Glomerular visceral epithelial cell (primary cell): ENCODE results near the gene SON.
A peak's percentile ranks its signal among the peaks of the same experiment; 100 is the strongest.
"Not testable (repeated sequence)": the region's sequence is repeated elsewhere in the genome, so short reads cannot be mapped to it uniquely, and the experiment has no call there.

ENCODE experiments used
- DNase-seq: peaks from one replicate; pipeline ENCODE4 v3.0.0-alpha.2; 2016; ENCODE audit errors: extremely low spot score

SON gene

GRCh38 chr21:33569991-33570390 lies 27.2 kb downstream of the SON start:
- peak; percentile 53 for DNase-seq

- no peak for DNase-seq
Observed at GRCh38 chr21:33572350-33572749, 29.5 kb downstream of the SON start.

GRCh38 chr21:33576741-33577141 lies 33.9 kb downstream of the SON start:
- DNase-seq = not testable (repeated sequence)

DNA sequence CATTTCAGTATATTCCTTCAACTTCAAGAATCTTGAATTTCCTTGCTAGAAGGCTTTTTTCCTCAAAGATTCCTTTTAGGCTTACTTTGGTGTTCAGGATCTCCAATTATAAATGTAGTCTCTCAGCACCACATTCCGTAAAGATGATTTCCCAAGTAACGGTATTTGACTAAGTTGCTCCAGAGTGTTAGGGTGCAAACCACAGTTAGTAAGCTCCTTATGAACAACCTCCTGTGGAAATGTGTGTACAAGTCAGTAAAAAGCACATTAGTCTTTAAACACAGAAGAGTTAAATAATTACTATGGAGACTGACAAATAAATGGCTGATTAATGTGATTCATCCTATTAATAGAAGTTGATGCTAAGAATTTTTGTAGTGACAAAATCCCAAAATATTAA lies 35.4 kb downstream of the SON start:
- peak; percentile 12 for DNase-seq

GRCh38 chr21:33578959-33579542 lies 36.2 kb downstream of the SON start:
- no peak for DNase-seq

DNA sequence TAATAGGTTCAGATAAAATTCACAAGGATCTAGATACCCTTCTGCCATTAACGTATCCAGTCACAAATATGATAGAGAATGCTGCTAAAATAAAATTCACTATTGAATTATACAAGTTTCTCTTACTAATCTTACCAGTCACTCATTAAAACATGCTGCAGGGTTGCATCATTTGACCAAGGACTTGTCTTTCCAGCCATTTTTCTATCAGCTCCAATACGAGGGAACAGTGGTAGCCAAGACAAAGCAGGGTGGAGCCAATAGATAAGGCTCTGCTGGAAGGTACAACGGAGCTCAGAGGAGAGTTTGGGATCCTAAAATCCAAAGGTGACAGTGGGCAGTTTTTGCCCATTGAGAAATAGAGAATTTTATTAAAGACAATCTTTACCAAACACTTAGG lies 41.6 kb downstream of the SON start:
- DNase-seq = no peak

DNA sequence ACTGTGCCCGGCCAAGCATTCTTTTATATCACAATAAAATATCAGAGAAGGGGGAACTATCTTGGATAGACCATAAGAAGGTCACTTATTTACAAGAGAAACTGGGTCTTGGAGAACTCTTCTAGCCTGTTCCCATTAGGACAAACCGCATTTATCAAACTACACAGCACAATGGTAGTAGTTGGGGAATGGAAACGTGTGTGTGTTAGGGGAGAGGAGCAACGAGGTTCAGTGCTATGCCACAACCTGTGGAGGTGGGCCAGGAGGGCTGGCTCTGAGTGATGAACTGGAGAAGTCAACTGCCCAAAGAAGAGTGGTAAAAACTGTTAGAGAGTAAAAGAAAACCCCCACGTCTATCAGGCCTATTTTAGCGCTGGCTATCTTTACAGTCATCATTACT lies 44.1 kb downstream of the SON start:
- no peak for DNase-seq

GRCh38 chr21:33587792-33588484 lies 45.1 kb downstream of the SON start:
- peak; percentile 53 for DNase-seq

GRCh38 chr21:33588485-33589335 lies 45.9 kb downstream of the SON start, which contains the start of gene DONSON:
Gene DONSON, minus strand, starts transcription at chr21:33588684. Its CDS starts 43 bp downstream, at chr21:33588641.
- peak; percentile 94 for DNase-seq

DNA sequence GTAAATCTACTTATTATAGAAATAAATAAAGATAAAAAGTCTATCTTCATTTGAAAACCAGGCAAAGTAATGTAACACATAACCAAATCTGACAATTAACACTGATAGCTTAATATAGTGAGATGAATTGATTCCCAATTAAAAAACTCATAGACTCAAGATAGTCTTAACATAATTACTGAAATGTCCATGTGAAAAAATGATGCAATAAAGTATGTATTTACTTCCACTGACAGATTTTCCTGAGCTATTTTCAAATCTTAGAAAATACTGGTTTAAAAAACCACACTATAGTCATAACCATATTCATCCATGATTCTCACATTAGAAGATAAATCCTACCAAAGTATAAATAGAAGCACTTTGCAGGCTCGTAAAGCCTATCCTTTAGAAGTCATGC lies 55.2 kb downstream of the SON start:
- no peak for DNase-seq

DNA sequence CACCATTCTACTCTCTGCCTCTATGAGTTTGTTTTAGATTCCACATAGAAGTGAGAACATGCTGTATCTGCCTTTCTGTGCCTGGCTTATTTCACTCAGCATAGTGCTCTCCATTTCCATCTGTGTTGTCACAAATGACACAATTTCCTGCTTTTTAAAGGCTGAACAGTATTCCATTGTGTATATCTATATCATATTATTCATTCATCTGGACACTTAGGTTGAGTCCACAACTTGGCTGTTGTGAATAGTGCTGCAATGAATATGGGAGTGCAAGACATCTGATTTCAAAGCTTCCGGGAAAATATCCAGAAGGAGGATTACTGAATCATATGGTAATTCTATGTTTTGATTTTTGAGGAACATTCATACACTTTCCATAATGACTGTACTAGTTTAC lies 65.7 kb downstream of the SON start:
- DNase-seq = no peak

GRCh38 chr21:33611006-33611744 lies 68.3 kb downstream of the SON start:
- DNase-seq = no peak

DNA sequence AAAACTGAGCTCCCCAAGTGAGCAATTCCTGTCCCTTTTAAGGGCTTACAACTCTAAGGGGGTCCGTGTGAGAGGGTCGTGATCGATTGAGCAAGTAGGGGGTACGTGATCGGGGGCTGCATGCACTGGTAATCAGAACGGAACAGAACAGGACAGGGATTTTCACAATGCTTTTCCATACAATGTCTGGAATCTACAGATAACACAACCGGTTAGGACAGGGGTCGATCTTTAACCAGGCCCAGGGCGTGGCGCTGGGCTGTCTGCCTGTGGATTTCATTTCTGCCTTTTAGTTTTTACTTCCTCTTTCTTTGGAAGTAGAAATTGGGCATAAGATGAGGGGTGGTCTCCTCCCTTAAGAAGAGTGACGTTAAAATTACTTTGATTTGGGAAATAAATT lies 74.7 kb downstream of the SON start:
- DNase-seq = not testable (repeated sequence)

GRCh38 chr21:33618407-33618806 lies 75.6 kb downstream of the SON start:
- DNase-seq = no peak

GRCh38 chr21:33619726-33620125 lies 76.9 kb downstream of the SON start:
- no peak for DNase-seq

DNA sequence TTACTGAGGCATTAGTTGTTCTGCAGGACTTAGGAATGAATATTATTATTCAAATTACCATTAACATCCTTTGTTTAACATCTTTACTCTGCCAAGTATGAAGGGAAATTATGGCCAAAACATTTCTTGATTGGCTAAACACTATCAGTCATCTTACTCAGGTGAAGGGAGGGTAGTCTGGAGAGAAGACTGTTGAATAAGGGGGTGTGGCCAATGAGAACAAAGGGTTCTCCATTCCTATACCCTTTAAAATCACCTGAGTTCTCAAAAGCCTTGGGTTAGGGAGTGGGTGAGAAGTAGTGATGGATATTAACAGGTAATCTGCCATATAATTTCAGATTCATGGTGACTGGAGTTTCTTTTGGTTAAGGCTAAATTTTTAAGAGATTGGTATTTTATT lies 79.4 kb downstream of the SON start:
- DNase-seq = no peak

DNA sequence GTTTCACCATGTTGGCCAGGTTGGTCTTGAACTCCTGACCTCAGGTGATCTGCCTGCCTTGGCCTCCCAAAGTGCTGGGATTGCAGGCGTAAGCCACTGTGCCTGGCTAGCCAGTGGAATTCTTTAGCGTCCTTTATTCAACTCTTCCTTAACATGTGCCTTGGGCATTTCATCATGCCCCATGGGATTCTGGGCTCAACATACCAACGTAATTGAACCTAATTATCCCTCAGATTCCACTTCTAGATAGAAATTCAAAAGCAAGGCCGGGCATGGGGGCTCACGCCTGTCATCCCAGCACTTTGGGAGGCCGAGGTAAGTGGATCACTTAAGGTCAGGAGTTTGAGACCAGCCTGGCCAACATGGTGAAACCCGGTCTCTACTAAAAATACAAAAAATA lies 83.3 kb downstream of the SON start:
- not testable (repeated sequence) for DNase-seq
